Fibroblast of lung (primary cell): ENCODE measurements around the gene KRTAP5-3. TPM values are rescaled to one million over a fixed set of nuclear protein-coding genes. Genes with fewer than 3 reads are reported as not detected.

Experiments used
- DNase-seq, 2 donors: peaks; one replicate each; pipeline versions ENCODE4 v3.0.0 to v3.0.0-alpha.2; 2010; ENCODE audit warnings: low read depth in 2 of 2
- H2AFZ ChIP-seq: 2 replicates; pipeline ENCODE4 v1.5.1; 2012; ENCODE audit warnings: low read length, control low read depth, inconsistent platforms
- H3K27ac ChIP-seq: 2 replicates; pipeline ENCODE4 v1.5.1; 2011; ENCODE audit warnings: low read length, control low read depth; ENCODE audit not compliant: insufficient read depth
- H3K27me3 ChIP-seq: 2 replicates; pipeline ENCODE4 v1.5.1; 2011; ENCODE audit warnings: mild to moderate bottlenecking, low read length; ENCODE audit not compliant: control insufficient read depth, insufficient read depth
- H3K36me3 ChIP-seq: 2 replicates; pipeline ENCODE4 v1.5.1; 2011; ENCODE audit warnings: low read length; ENCODE audit not compliant: control insufficient read depth, insufficient read depth
- H3K4me1 ChIP-seq: 2 replicates; pipeline ENCODE4 v1.5.1; 2011; ENCODE audit warnings: low read length; ENCODE audit not compliant: control insufficient read depth, insufficient read depth; ENCODE audit errors: extremely low read depth
- H3K4me2 ChIP-seq: 2 replicates; pipeline ENCODE4 v1.5.1; 2011; ENCODE audit warnings: low read length, control low read depth; ENCODE audit not compliant: insufficient read depth; ENCODE audit errors: extremely low read depth
- H3K4me3 ChIP-seq, 4 experiments: fragments of 200-600 bp in 1 of 4; sonication (generic) in 1 of 4; replicated peaks in 1 of 4; 2 replicates each; pipeline ENCODE4 v1.5.1; 2011 to 2016; ENCODE audit warnings: low read length in 4 of 4, low read depth in 3 of 4, mild to moderate bottlenecking in 3 of 4, control low read depth in 2 of 4, inconsistent platforms in 1 of 4, mixed read lengths in 1 of 4; ENCODE audit not compliant: insufficient read depth in 1 of 4; ENCODE audit errors: control extremely low read depth in 1 of 4
- H3K79me2 ChIP-seq: 2 replicates; pipeline ENCODE4 v1.5.1; 2012; ENCODE audit warnings: mild to moderate bottlenecking, low read length, inconsistent platforms; ENCODE audit not compliant: control insufficient read depth, insufficient read depth
- H3K9ac ChIP-seq: 2 replicates; pipeline ENCODE4 v1.5.1; 2011; ENCODE audit warnings: mild to moderate bottlenecking, low read length, control low read depth; ENCODE audit not compliant: insufficient read depth
- H3K9me3 ChIP-seq: 2 replicates; pipeline ENCODE4 v1.5.1; 2012; ENCODE audit warnings: low read depth, low read length; ENCODE audit not compliant: control insufficient read depth, insufficient read depth
- H4K20me1 ChIP-seq: 2 replicates; pipeline ENCODE4 v1.5.1; 2011; ENCODE audit warnings: low read length; ENCODE audit not compliant: control insufficient read depth, insufficient read depth; ENCODE audit errors: extremely low read depth
- CTCF ChIP-seq, 2 donors: IDR thresholded peaks in 1 of 2; conservative IDR thresholded peaks in 1 of 2; 1 replicate in 1 of 2; 2 replicates in 1 of 2; pipeline ENCODE4 v1.5.1; 2011 to 2012; ENCODE audit warnings: low read length in 2 of 2, control low read depth in 1 of 2, inconsistent platforms in 1 of 2, low read depth in 1 of 2, mild to moderate bottlenecking in 1 of 2
- EZH2 ChIP-seq: IDR thresholded peaks from 2 replicates; pipeline ENCODE4 v1.5.1; 2012; ENCODE audit warnings: low read length, control low read depth, mild to moderate bottlenecking; ENCODE audit errors: missing control alignments
- polyA minus RNA-seq: library from RNA; depleted of rRNA, polyadenylated mRNA; stranded (reverse); fragments of >200 nt; gene quantifications from 2 replicates; pipeline ENCODE4 v1.2.3, GENCODE V29; 2011; ENCODE audit warnings: low replicate concordance
- polyA plus RNA-seq, 2 donors: library from polyadenylated mRNA; depleted of rRNA in 1 of 2; stranded (reverse) in 1 of 2; unstranded in 1 of 2; fragments of >200 nt; gene quantifications; 2 replicates each; pipeline ENCODE4 v1.2.1, GENCODE V29; 2011 to 2012; ENCODE audit warnings: missing spikeins in 1 of 2
- total RNA-seq: library from RNA; depleted of rRNA; stranded (reverse); fragments of >200 nt; gene quantifications from 2 replicates; pipeline ENCODE4 v1.2.1, GENCODE V29; 2014

KRTAP5-3 gene
- total RNA-seq (not detected in 2 replicates), polyA plus RNA-seq (not detected in 2 replicates), polyA minus RNA-seq (not detected in 2 replicates)
- polyA plus RNA-seq (2012): not detected in 2 replicates

DNA sequence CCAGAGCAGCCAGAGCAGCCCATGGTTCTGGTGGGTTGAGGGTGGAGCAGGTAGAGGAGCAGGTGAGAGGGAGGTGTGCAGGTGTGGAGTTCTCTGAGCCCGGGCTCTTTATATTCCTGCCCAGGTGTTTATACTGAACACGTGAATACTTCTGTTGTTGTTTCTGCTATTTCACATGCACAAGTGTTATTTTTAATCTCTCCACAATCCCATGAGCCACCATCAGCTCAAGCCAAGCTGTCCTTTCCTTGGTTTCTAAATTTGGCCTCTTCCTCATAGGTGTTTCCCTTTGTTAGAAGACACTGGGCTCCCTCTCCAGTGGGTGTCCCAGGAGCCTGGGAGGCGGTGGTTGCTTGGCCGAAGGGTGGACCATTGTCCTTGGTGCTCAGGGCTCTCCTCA is at the start of gene KRTAP5-3:
Gene KRTAP5-3, minus strand, starts transcription at position 101 of the 400 bp plus-strand sequence. Its CDS starts 78 bp downstream, at position 23.
- H3K4me2 ChIP-seq: no peak within 1 kb of the TSS
- DNase-seq: no peak
- no peak within 1 kb of the TSS for H3K4me3 ChIP-seq
- no peak within 1 kb of the TSS for H2AFZ ChIP-seq
- no peaks in the 10 kb centered on the region for H3K79me2 ChIP-seq
- no peak for TF ChIP-seq EZH2
- TF ChIP-seq CTCF (conservative IDR thresholded peaks at IDR 0.05 in 1 of 2, IDR thresholded peaks at IDR 0.05 in 1 of 2; ENCODE audit: low read depth in 1 of 2, low read length in 2 of 2): no peak
- no peaks in the 10 kb centered on the region for H3K9me3 ChIP-seq
- H3K27ac ChIP-seq: no peak within 1 kb of the TSS
- no peaks in the 10 kb centered on the region for H4K20me1 ChIP-seq
- no peaks in the 10 kb centered on the region for H3K36me3 ChIP-seq
- no peaks in the 10 kb centered on the region for H3K4me1 ChIP-seq
- H3K27me3 ChIP-seq: no peaks in the 10 kb centered on the region
- no peak within 1 kb of the TSS for H3K9ac ChIP-seq

GRCh38 chr11:1656670-1657069 is 48.4 kb upstream of the KRTAP5-3 start:
- H3K9me3 ChIP-seq: no peaks in the 10 kb centered on the region
- no peak overlapping the region for H3K4me3 ChIP-seq
- no peak for DNase-seq
- no peak for TF ChIP-seq CTCF (conservative IDR thresholded peaks at IDR 0.05 in 1 of 2, IDR thresholded peaks at IDR 0.05 in 1 of 2; ENCODE audit: low read depth in 1 of 2, low read length in 2 of 2)
- no peak for TF ChIP-seq EZH2
- H3K4me1 ChIP-seq: no peaks in the 10 kb centered on the region
- peaks cover 4% of the 10 kb centered on the region for H3K27me3 ChIP-seq
- no peaks in the 10 kb centered on the region for H4K20me1 ChIP-seq
- no peak overlapping the region for H3K27ac ChIP-seq
- H3K9ac ChIP-seq: no peak overlapping the region
- no peak overlapping the region for H3K4me2 ChIP-seq
- H3K79me2 ChIP-seq: no peaks in the 10 kb centered on the region
- H3K36me3 ChIP-seq: no peaks in the 10 kb centered on the region
- H2AFZ ChIP-seq: no peak overlapping the region

GRCh38 chr11:1656061-1656441 is 47.8 kb upstream of the KRTAP5-3 start:
- Histone ChIP-seq H3K4me2 (no peak overlapping the region), H3K4me3 (no peak overlapping the region), H4K20me1 (no peaks in the 10 kb centered on the region), H3K79me2 (no peaks in the 10 kb centered on the region), H3K9me3 (no peaks in the 10 kb centered on the region), H2AFZ (no peak overlapping the region), H3K27ac (no peak overlapping the region), H3K27me3 (peaks cover 4% of the 10 kb centered on the region), H3K36me3 (no peaks in the 10 kb centered on the region), H3K4me1 (no peaks in the 10 kb centered on the region), H3K9ac (no peak overlapping the region)
- DNase-seq: no peak
- no peak for TF ChIP-seq CTCF (conservative IDR thresholded peaks at IDR 0.05 in 1 of 2, IDR thresholded peaks at IDR 0.05 in 1 of 2; ENCODE audit: low read depth in 1 of 2, low read length in 2 of 2)
- no peak for TF ChIP-seq EZH2
